WERI-Rb-1 (cell line): Measurements from ENCODE around the gene SNX32.

Experiments used
- DNase-seq: peaks from one replicate; pipeline ENCODE4 v3.0.0-alpha.2; 2020
- H3K27ac ChIP-seq: fragments of 250-450 bp; sonication (Bioruptor Pico); 2 replicates; pipeline ENCODE4 v1.5.1; 2020; ENCODE audit warnings: mild to moderate bottlenecking, moderate library complexity
- H3K27me3 ChIP-seq: fragments of 250-450 bp; sonication (Bioruptor Pico); 2 replicates; pipeline ENCODE4 v1.5.1; 2021; ENCODE audit warnings: mild to moderate bottlenecking, low read depth, moderate library complexity; ENCODE audit not compliant: insufficient read depth, severe bottlenecking
- H3K36me3 ChIP-seq: fragments of 250-450 bp; sonication (Bioruptor Pico); 2 replicates; pipeline ENCODE4 v1.5.1; 2020; ENCODE audit warnings: mild to moderate bottlenecking, moderate library complexity
- H3K4me3 ChIP-seq: 2 replicates; pipeline ENCODE4 v1.5.1; 2011; ENCODE audit warnings: low read depth, mild to moderate bottlenecking, control low read depth, low read length
- H3K9me3 ChIP-seq: fragments of 250-450 bp; sonication (Bioruptor Pico); 2 replicates; pipeline ENCODE4 v1.5.1; 2021; ENCODE audit warnings: mild to moderate bottlenecking, moderate library complexity; ENCODE audit not compliant: severe bottlenecking
- TF ChIP-seq, protein P1 (sequence below): IDR thresholded peaks from 2 replicates; pipeline ENCODE4 v1.5.1; 2011; ENCODE audit warnings: low read depth, mild to moderate bottlenecking, control low read depth, inconsistent platforms, low read length

The SNX32 gene

DNA sequence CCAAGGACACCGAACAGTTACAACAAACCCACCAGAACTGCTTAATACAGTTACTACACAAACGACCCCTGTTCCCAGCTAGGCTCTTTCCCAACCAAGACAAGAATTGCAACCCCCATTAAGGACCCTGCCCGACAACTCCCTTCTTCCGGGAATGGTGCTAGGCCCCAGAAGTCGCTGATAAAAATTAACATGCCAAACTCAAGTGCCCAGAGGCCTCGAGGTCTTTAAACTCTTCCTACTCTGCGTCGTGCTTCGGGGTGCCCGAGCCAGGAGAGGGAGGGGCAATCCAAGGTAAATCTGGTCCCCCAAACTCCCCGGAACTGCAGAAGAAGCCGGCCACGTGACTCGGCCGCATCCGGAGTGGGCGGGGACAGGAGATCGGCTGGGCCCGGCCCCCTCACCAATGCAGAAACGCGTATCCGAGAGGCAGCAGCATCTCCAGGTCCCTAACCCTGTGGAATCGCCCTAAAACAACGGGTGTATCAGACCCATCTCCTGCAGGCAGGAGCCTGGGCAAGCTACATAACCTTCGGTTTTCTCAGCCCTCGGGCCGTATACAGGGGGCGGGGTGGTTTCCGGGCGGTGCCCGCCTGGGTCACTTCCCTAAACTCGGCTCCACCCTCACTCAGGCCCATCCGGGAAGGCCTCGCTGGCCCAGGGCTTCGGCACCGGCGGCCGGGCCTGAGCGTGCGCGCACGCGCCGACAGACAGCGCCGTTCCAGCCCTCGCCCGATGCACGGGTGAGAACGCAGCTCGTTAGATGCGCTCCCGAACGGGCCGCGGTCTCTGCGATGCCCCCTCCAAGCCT, 23.1 kb downstream of the SNX32 start:
- H3K27me3 ChIP-seq, result no peaks in the 10 kb centered on the region
- H3K27ac ChIP-seq, result peak overlapping the region; percentile 99
- peak overlapping the region; percentile 96 for H3K4me3 ChIP-seq
- peaks cover 72% of the 10 kb centered on the region for H3K36me3 ChIP-seq
- DNase-seq, result peak; percentile 67
- no peaks in the 10 kb centered on the region for H3K9me3 ChIP-seq
- TF ChIP-seq, protein P1, sequence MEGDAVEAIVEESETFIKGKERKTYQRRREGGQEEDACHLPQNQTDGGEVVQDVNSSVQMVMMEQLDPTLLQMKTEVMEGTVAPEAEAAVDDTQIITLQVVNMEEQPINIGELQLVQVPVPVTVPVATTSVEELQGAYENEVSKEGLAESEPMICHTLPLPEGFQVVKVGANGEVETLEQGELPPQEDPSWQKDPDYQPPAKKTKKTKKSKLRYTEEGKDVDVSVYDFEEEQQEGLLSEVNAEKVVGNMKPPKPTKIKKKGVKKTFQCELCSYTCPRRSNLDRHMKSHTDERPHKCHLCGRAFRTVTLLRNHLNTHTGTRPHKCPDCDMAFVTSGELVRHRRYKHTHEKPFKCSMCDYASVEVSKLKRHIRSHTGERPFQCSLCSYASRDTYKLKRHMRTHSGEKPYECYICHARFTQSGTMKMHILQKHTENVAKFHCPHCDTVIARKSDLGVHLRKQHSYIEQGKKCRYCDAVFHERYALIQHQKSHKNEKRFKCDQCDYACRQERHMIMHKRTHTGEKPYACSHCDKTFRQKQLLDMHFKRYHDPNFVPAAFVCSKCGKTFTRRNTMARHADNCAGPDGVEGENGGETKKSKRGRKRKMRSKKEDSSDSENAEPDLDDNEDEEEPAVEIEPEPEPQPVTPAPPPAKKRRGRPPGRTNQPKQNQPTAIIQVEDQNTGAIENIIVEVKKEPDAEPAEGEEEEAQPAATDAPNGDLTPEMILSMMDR, result no peak

DNA sequence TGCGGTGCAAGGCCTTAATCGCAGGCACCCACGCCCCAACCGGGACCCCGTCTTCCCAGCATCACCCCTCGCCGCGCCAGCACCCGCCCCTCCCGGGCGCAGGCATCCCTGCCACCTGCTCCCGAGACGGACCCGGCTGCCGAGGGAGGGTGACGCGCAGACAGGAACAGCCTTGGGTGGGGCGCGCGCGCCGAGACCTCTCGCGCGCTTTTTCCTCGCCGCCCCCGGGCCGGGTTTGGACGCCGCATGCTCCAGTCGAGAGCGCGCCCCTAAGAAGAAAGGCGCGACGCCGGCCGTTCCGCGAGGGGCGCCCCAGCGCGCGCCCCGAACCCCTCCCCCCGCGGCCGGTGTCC, 23.7 kb downstream of the SNX32 start:
- peak; percentile 55 for DNase-seq
- H3K27me3 ChIP-seq, result no peaks in the 10 kb centered on the region
- TF ChIP-seq, protein P1, result no peak
- no peaks in the 10 kb centered on the region for H3K9me3 ChIP-seq
- H3K36me3 ChIP-seq, result peaks cover 72% of the 10 kb centered on the region
- H3K27ac ChIP-seq, result peak overlapping the region; percentile 99
- peak overlapping the region; percentile 96 for H3K4me3 ChIP-seq

DNA sequence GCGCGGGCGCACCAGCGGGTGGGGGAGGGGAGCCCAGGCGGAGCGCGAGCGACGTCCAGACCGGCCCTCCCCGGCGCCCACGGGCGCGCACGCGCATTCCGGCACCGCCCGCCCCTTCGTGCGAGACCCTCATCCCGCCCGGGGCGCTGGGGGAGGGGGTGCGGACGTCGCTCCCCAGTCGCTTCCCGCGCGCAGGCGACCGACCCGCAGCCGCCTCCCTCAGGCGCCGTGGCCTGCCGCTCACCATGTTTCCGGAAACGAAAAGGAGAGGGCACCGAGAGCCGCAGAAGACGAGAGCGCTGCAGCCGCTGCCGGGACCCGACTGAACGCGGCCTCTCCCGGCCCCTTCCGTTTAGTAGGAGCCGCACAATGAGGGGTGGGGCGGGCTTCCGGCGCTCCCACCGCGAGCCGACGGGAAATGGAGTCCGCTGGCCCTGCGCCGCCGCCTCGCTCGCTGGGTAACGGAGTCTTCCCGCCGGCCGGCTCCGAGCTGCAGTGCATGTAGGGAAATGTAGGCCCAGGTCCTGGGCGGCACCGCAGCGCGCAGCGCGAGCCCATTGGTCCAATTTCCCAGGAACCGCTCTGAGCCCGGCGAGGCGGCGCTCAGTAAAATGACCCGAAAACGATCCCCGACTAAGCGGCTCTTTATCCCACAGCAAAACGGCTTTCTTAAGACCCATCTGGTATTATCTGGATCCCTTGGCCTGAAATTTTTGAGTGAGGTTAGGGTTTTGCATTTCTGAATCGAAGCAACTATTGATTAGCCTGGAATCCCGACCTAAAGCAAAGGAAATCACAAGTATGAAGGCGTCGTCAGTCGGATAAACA, 24.3 kb downstream of the SNX32 start, which contains the start of gene CFL1:
Gene CFL1 (minus strand): TSS at position 328 of the 828 bp plus-strand sequence. CDS start 81 bp downstream, at position 247.
- peaks cover 72% of the 10 kb centered on the region for H3K36me3 ChIP-seq
- H3K27me3 ChIP-seq, result no peaks in the 10 kb centered on the region
- TF ChIP-seq, protein P1, result no peak
- H3K27ac ChIP-seq, result peak within 1 kb of the TSS; percentile 99
- peak within 1 kb of the TSS; percentile 96 for H3K4me3 ChIP-seq
- DNase-seq, result peak; percentile 98
- no peaks in the 10 kb centered on the region for H3K9me3 ChIP-seq

- Histone ChIP-seq H3K27me3 (no peaks in the 10 kb centered on the region), H3K36me3 (peaks cover 72% of the 10 kb centered on the region), H3K27ac (peak overlapping the region; percentile 99), H3K4me3 (peak overlapping the region; percentile 96), H3K9me3 (no peaks in the 10 kb centered on the region)
- DNase-seq, result no peak
- TF ChIP-seq, protein P1, result no peak
Observed at GRCh38 chr11:65858681-65859087, 24.9 kb downstream of the SNX32 start.

DNA sequence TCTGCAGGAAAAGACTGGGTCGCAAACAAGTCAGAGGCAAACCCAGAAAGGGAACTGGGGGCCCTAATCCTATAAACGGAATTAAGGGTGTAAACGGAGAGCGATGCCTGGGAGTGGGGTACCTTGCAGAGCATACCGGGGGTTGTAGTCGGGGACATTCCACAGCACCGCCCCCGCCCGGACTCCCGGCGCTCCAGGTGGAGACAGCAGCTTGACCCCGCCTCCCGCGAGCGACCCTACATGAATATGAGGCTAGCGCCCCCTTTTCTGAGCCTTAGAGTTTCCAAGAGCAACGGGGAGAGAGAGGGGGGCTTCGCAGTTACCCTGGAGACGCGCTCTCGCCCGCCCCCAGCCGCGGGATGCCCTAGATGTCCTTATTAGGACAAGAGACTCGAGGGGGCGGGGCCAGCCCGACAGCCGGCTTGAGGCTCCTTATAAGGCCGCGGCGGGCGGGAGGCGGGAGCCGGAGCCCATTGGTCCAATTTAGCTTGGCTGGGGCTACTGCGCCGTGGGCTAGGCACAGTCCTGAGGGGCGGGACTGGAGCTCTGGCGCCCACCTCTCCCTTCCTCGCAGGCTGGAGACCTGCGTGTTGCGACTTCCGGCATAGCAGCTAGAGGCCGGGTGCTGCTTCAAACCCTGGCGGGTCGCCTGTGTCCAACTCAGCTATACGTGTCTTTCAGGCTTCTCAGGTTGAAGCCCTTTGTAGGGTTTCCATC, 25.5 kb downstream of the SNX32 start:
- Histone ChIP-seq H3K36me3 (peaks cover 72% of the 10 kb centered on the region), H3K9me3 (no peaks in the 10 kb centered on the region), H3K27ac (peak overlapping the region; percentile 99), H3K27me3 (no peaks in the 10 kb centered on the region), H3K4me3 (peak overlapping the region; percentile 96)
- peak; percentile 99 for DNase-seq
- TF ChIP-seq, protein P1, result no peak
